Measurements from ENCODE around the gene TNFRSF1B.
A peak's percentile ranks its signal among the peaks of the same experiment; 100 is the strongest.
"Not testable (repeated sequence)": the region's sequence is repeated elsewhere in the genome, so short reads cannot be mapped to it uniquely, and the experiment has no call there.

The TNFRSF1B gene

DNA sequence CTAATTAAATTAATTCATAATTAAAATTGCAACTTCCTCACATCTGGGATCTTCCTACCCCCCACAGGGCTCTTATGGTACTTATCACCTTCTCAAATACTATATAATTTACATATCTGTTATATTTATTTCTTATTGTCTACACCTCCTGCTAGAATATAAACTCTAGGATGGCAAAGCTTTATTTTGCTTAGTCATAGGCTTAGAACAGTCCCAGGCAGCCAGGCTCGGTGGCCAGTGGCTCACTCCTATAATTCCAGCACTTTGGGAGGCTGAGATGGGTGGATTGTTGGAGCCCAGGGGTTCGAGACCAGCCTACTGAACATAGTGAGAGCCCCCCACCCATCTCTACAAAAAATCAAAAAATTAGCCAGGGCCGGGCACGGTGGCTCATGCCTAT is 53.0 kb downstream of the TNFRSF1B start:
- DNase-seq (ENCODE audit: low read depth in 3 of 3) = no peak

DNA sequence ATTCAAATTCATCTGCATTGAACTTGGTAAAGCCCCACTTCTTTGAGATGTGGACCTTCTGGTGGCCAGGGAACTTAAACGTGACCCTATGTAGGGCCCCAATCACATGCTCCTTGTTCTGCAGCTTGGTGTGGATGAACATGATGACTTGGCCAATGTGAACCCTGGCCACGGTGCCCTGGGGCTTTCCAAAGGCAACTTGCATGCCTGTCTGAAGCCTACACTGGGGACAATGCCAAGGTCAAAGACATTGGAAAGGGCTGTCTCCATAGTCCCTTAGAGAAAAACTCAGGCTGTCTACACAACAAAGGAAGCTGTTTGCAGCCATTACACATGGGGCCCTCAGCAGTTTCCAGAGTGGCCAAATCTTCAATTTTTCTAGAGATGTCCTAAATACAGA is 54.1 kb downstream of the TNFRSF1B start:
- no peak for DNase-seq (ENCODE audit: low read depth in 3 of 3)

GRCh38 chr1:12222700-12223099 is 55.9 kb downstream of the TNFRSF1B start:
- not testable (repeated sequence) for DNase-seq (ENCODE audit: low read depth in 3 of 3)

DNA sequence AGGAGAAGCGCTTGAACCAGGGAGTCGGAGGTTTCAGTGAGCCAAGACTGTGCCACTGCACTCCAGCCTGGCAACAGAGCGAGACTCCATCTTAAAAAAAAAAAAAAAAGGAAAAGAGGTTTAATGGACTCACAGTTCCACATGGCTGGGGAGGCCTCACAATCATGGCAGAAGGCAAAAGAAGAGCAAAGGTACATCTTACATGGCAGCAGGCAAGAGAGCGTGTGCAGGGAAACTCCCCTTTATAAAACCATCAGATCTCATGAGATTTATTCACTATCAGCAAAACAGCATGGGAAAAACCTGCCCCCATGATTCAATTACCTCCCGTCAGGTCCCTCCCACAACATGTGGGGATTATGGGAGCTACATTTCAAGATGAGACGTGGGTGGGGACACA is 57.3 kb downstream of the TNFRSF1B start:
- DNase-seq (ENCODE audit: low read depth in 3 of 3) = not testable (repeated sequence)

DNA sequence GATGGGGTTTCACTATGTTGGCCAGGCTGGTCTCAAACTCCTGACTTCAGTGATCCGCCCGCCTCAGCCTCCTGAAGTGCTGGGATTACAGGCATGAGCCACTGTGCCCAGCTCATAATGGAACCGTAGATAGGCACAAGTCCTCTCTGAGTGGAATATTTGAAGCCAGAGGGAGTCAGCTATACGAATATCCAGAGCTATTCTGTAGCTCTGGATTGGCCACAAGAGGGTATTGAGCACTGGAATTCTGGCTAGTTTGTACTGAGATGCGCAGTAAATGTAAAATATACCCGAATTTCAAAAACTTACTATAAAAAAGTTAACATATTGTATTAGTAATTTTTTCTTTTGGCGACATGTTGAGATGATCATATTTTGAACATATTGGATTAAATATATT is 62.2 kb downstream of the TNFRSF1B start:
- DNase-seq (ENCODE audit: low read depth in 3 of 3) = no peak

DNA sequence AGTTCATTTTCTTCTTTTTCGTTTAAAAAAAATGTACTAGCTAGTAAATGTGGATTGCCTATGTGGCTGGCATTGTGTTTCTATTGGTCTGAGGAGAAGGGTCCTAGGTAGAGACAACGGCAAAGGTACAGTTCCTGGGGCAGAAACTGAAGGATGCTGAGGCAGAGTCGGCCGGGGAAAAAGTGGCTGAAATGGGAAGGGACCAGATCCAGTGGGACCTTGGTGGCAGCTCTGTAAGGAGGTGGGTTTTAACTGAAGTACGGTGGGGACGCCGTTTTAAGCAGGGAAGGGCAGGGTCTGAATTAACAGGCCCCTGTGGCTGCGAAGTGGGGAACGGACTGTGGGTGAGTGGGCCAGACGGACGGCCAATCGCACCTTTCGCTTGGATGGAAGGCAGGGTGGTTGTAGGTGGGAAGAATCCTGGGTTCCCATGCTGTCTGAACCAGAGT is 62.6 kb downstream of the TNFRSF1B start:
- no peak for DNase-seq (ENCODE audit: low read depth in 3 of 3)

DNA sequence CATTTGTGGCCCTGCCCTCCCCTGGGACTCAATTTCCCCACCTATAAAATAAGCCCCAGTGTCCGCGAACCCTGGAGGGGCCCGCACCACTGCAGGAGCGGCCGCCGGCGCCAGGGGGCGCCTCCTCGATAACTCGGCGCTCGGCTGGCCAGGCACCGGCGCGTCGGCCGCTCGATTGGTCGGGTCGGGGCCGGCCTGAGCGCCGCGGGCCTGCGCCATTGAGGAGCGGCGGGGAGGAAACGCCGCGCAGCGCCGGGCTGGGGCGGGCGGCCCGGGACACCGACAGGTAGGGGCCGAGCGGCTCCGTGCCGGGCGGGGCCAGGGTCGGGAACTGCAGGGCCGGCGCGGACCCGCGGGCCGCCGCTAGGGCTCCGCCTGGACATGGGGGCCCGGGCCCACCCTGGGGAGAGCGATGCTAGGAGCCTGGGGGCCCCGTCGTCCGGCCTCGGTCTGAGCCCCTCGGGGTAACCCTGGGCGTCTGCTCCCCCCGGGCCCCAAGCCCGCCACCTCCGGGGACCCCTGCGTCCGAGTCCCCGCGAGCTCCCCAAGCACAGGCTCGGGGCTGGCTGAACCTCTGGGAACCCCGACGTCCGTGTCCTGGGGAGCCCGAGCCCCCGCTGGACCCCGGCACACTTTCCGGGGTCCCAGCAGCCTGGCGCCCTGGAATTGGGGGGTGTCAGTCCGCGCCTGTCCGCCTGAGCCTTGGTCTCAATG is 63.2 kb downstream of the TNFRSF1B start, which contains the start of gene VPS13D:
Gene VPS13D, plus strand, starts transcription at position 196 of the 714 bp plus-strand sequence. CDS start 4,237 bp downstream, outside the sequence.
- peak; percentile 64 to 79 (median 70) for DNase-seq (ENCODE audit: low read depth in 3 of 3)

GRCh38 chr1:12230549-12231275 is 63.9 kb downstream of the TNFRSF1B start:
- no peak for DNase-seq (ENCODE audit: low read depth in 3 of 3)

GRCh38 chr1:12231276-12231595 is 64.4 kb downstream of the TNFRSF1B start:
- no peak for DNase-seq (ENCODE audit: low read depth in 3 of 3)

DNA sequence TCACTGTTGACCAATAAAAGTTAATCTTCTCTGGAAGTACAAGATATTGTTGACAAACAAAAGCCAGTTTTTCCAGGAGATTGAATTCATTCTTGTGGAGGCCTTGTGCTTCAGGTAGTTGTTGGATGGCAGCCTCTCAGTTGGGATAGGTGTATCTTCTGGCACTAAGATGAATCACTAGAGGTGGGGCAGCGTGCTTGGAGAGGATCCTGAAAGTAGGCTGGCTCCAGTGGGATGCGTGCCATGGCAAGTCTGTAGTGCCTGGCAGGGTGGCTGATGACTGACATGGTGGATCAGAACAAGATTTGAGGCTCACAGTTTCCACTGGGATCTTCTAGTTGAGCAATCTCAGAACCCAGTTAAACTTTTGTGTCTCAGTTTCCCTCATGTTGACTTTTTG is 65.4 kb downstream of the TNFRSF1B start:
- no peak for DNase-seq (ENCODE audit: low read depth in 3 of 3)

- DNase-seq (ENCODE audit: low read depth in 3 of 3) = no peak
Observed at GRCh38 chr1:12244078-12244477, 77.3 kb downstream of the TNFRSF1B start.

- DNase-seq (ENCODE audit: low read depth in 3 of 3) = no peak
Observed at GRCh38 chr1:12244585-12244984, 77.8 kb downstream of the TNFRSF1B start.

DNA sequence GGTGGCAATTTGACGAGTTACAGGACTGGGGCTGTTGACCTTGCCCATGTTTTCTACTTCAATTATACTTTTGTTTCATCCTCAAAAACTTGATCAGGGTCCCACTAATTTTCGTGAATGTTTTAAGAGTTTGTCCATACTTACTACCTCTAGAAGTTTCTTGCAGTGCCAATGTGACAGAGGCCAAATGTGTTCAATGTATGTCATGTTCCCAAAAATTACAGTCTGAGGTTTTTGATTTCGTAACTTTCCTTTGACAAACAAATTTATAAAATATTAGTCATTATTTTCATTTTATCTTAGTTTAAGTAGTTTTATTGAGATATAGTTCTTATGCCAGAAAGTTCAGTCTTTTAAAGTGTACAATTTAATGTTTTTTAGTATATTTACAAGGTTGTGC is 78.3 kb downstream of the TNFRSF1B start:
- DNase-seq (ENCODE audit: low read depth in 3 of 3) = no peak

- DNase-seq (ENCODE audit: low read depth in 3 of 3) = no peak
Observed at GRCh38 chr1:12245733-12246132, 78.9 kb downstream of the TNFRSF1B start.

DNA sequence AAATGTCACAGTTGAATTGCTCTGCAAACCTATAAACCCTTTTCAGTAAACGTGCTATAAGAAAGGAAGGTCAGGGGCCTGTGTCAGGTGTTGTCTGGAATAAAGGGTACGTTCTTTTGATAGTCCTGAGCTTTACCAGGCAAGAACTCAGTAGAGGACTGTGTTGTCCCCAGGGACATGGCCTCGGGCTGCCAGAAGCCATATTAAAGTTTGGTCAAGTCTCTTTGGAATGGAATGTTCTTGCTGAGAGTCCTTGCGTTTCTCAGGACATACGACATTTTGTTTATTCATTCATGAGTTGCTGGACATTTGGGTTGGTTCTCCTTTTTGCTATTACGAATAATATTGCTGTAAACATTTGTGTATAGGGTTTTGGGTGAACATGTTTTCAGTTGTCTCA is 79.8 kb downstream of the TNFRSF1B start:
- no peak for DNase-seq (ENCODE audit: low read depth in 3 of 3)

GRCh38 chr1:12249181-12249580 is 82.4 kb downstream of the TNFRSF1B start:
- no peak for DNase-seq (ENCODE audit: low read depth in 3 of 3)

DNA sequence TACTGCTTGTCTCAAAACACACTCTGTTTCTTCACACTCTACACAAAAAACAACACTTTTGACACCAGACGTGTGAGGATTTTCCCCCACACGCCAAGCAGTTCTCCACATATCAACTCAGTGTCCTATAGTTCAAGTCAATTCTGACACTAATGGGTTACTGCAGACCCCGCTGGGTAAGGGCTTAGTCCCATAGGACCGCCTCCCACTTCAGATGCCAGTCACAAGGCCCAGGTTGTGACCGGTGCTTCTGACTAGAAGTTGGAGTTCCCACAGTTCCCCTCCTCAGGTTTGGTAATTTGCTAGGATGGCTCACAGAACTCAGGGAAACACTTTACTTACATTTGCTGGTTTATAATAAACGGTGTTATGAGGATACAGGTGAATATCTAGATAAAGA is 83.0 kb downstream of the TNFRSF1B start:
- no peak for DNase-seq (ENCODE audit: low read depth in 3 of 3)

DNA sequence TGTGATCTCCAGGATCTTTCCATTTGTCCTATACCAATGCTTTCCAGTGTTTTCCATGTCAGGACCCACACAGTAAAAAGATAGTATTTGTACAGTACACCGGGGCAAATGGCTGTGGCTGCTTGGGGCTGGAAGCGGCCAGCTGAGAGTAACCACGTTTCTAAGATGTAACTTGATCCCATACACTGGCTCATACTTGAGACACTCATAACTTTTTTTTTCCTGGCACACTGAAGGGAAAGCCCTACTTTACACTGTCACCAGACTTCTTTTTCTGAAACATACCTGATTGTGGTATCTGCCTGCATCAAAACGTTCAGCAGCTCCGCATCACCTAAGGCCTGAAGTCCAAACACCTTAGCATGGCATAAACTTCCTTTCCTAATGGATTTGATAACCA is 84.7 kb downstream of the TNFRSF1B start:
- no peak for DNase-seq (ENCODE audit: low read depth in 3 of 3)

- no peak for DNase-seq (ENCODE audit: low read depth in 3 of 3)
Observed at GRCh38 chr1:12255913-12256312, 89.1 kb downstream of the TNFRSF1B start.

- DNase-seq (ENCODE audit: low read depth in 3 of 3) = no peak
Observed at GRCh38 chr1:12258272-12258671, 91.5 kb downstream of the TNFRSF1B start.
